ENCODE measurements around the gene RTF1.

The RTF1 gene

GRCh38 chr15:41476416-41477048 lies 59.6 kb downstream of the RTF1 start:
- H3K9me3 ChIP-seq (ENCODE audit: control insufficient read depth, insufficient read depth, low read depth, low read length): no peaks in the 10 kb centered on the region
- H3K27ac ChIP-seq (ENCODE audit: extremely low read depth, low read depth, low read length): no peak overlapping the region
- no peak overlapping the region for H3K4me3 ChIP-seq (ENCODE audit: low read depth, low read length)
- peaks cover 21 to 76% of the 10 kb centered on the region in 2 experiments for H3K36me3 ChIP-seq (ENCODE audit: control insufficient read depth in 2 of 2, insufficient read depth in 1 of 2, low read length in 2 of 2)
- CTCF ChIA-PET: interaction anchor here (1.5 kb wide), 1 partner anchor 11 kb away, joined by 6 read pairs; no protein-coding TSS in a partner anchor
- TF ChIP-seq SCRT2 (tag by site-specific recombination; IDR thresholded peaks at IDR 0.05) (peak; percentile 67), SETDB1 (IDR thresholded peaks at IDR 0.05; ENCODE audit: insufficient read length, low read length) (no peak)
- no peaks in the 10 kb centered on the region for H3K4me1 ChIP-seq (ENCODE audit: control insufficient read depth, insufficient read depth, low read length)
- POLR2A ChIA-PET: no interaction called here

- H3K36me3 ChIP-seq (ENCODE audit: control insufficient read depth in 2 of 2, insufficient read depth in 1 of 2, low read length in 2 of 2): peaks cover 13 to 72% of the 10 kb centered on the region in 2 experiments
- POLR2A ChIA-PET: interaction anchor here (0.5 to 1.6 kb wide), 4 partner anchors 12 to 63 kb away, joined by 3 to 5 read pairs (median 3); partner anchors contain the start of gene RPAP1
These were observed 63.7 kb downstream of the RTF1 start for GRCh38 chr15:41480396-41481140.

More at GRCh38 chr15:41480396-41481140, 63.7 kb downstream of the RTF1 start:
- Histone ChIP-seq H3K9me3 (ENCODE audit: control insufficient read depth, insufficient read depth, low read depth, low read length) (no peaks in the 10 kb centered on the region), H3K4me3 (ENCODE audit: low read depth, low read length) (no peak overlapping the region), H3K4me1 (ENCODE audit: control insufficient read depth, insufficient read depth, low read length) (no peaks in the 10 kb centered on the region), H3K27ac (ENCODE audit: extremely low read depth, low read depth, low read length) (no peak overlapping the region)
- CTCF ChIA-PET: interaction anchor here (0.6 kb wide), 2 partner anchors 11 to 341 kb away, joined by 3 read pairs; no protein-coding TSS in a partner anchor
- TF ChIP-seq HIC1 (tag by site-specific recombination; IDR thresholded peaks at IDR 0.05) (no peak), ZNF335 (tag by site-specific recombination; conservative IDR thresholded peaks at IDR 0.05) (no peak), GLI2 (tag by site-specific recombination; IDR thresholded peaks at IDR 0.05; ENCODE audit: borderline replicate concordance, low read depth) (no peak), ZNF394 (tag by site-specific recombination; IDR thresholded peaks at IDR 0.05; ENCODE audit: borderline replicate concordance) (no peak), ZSCAN30 (tag by site-specific recombination; IDR thresholded peaks at IDR 0.05) (no peak), ZBTB48 (tag by site-specific recombination; IDR thresholded peaks at IDR 0.05) (no peak), ZNF664 (tag by site-specific recombination; IDR thresholded peaks at IDR 0.05) (no peak), ZNF777 (tag by site-specific recombination; IDR thresholded peaks at IDR 0.05; ENCODE audit: borderline replicate concordance) (no peak), ZBTB49 (tag by site-specific recombination; IDR thresholded peaks at IDR 0.05; ENCODE audit: low read depth) (no peak), REPIN1 (tag by site-specific recombination; IDR thresholded peaks at IDR 0.05; ENCODE audit: low read depth) (no peak), ZNF639 (tag by site-specific recombination; IDR thresholded peaks at IDR 0.05) (no peak)
- TF ChIP-seq, protein P1, sequence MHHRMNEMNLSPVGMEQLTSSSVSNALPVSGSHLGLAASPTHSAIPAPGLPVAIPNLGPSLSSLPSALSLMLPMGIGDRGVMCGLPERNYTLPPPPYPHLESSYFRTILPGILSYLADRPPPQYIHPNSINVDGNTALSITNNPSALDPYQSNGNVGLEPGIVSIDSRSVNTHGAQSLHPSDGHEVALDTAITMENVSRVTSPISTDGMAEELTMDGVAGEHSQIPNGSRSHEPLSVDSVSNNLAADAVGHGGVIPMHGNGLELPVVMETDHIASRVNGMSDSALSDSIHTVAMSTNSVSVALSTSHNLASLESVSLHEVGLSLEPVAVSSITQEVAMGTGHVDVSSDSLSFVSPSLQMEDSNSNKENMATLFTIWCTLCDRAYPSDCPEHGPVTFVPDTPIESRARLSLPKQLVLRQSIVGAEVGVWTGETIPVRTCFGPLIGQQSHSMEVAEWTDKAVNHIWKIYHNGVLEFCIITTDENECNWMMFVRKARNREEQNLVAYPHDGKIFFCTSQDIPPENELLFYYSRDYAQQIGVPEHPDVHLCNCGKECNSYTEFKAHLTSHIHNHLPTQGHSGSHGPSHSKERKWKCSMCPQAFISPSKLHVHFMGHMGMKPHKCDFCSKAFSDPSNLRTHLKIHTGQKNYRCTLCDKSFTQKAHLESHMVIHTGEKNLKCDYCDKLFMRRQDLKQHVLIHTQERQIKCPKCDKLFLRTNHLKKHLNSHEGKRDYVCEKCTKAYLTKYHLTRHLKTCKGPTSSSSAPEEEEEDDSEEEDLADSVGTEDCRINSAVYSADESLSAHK (tag by site-specific recombination; IDR thresholded peaks at IDR 0.05): no peak

Data from HEK293 (cell line).